CD4-positive, alpha-beta T cell treated with Interleukin-15 for 1 hour (primary cell): ENCODE results near the gene TUBGCP3.

Experiments
- DNase-seq: peaks from one replicate; pipeline ENCODE4 v3.0.0-alpha.2; 2020

The TUBGCP3 gene

GRCh38 chr13:112450118-112450903, 137.6 kb downstream of the TUBGCP3 start:
- no peak for DNase-seq

GRCh38 chr13:112449545-112449930, 138.4 kb downstream of the TUBGCP3 start:
- no peak for DNase-seq

- no peak for DNase-seq
These were observed 139.1 kb downstream of the TUBGCP3 start for GRCh38 chr13:112448621-112449544.

GRCh38 chr13:112447761-112448603, 140.0 kb downstream of the TUBGCP3 start:
- no peak for DNase-seq

- no peak for DNase-seq
These were observed 140.6 kb downstream of the TUBGCP3 start for GRCh38 chr13:112447306-112447705.

- DNase-seq, result no peak
These were observed 141.1 kb downstream of the TUBGCP3 start for GRCh38 chr13:112446867-112447266.

GRCh38 chr13:112446347-112446861, 141.5 kb downstream of the TUBGCP3 start:
- no peak for DNase-seq

GRCh38 chr13:112445411-112446271, 142.3 kb downstream of the TUBGCP3 start:
- DNase-seq, result no peak

GRCh38 chr13:112444416-112445399, 143.2 kb downstream of the TUBGCP3 start:
- no peak for DNase-seq

- DNase-seq, result no peak
These were observed 144.0 kb downstream of the TUBGCP3 start for GRCh38 chr13:112443995-112444311.

GRCh38 chr13:112443191-112443994, 144.6 kb downstream of the TUBGCP3 start:
- no peak for DNase-seq

GRCh38 chr13:112442483-112443090, 145.4 kb downstream of the TUBGCP3 start:
- no peak for DNase-seq

GRCh38 chr13:112441779-112442310, 146.1 kb downstream of the TUBGCP3 start:
- no peak for DNase-seq

- DNase-seq, result no peak
These were observed 146.7 kb downstream of the TUBGCP3 start for GRCh38 chr13:112441226-112441625.

GRCh38 chr13:112438515-112438914, 149.4 kb downstream of the TUBGCP3 start:
- DNase-seq, result no peak

- no peak for DNase-seq
These were observed 149.9 kb downstream of the TUBGCP3 start for GRCh38 chr13:112438094-112438493.

GRCh38 chr13:112435973-112436372, 152.0 kb downstream of the TUBGCP3 start:
- no peak for DNase-seq
